Stomach (tissue), 4 donors: ENCODE data around the gene EMX2.

Experiments
- EP300 ChIP-seq: sonication (generic); formaldehyde crosslinking; IDR thresholded peaks from one replicate; pipeline ENCODE4 v1.6.1; 2017; ENCODE audit warnings: antibody characterized with exemption
- POLR2A ChIP-seq, 4 donors: fragments of 450-650 bp; IDR thresholded peaks; one replicate each; pipeline ENCODE4 v1.6.1; 2016; ENCODE audit warnings: antibody characterized with exemption in 4 of 4, control low read depth in 2 of 4, mild to moderate bottlenecking in 1 of 4, moderate library complexity in 1 of 4
- POLR2AphosphoS5 ChIP-seq, 3 donors: sonication (generic); formaldehyde crosslinking; IDR thresholded peaks; one replicate each; pipeline ENCODE4 v1.6.1; 2016; ENCODE audit warnings: antibody characterized with exemption in 3 of 3
- TF ChIP-seq, protein P1 (sequence below), 7 experiments: fragments of 450-650 bp in 4 of 7; fragments of 200-600 bp in 3 of 7; sonication (generic) in 3 of 7; IDR thresholded peaks; one replicate each; pipeline ENCODE4 v1.5.1; 2016 to 2019; ENCODE audit warnings: antibody characterized with exemption in 7 of 7, control low read depth in 2 of 7, mild to moderate bottlenecking in 1 of 7

DNA sequence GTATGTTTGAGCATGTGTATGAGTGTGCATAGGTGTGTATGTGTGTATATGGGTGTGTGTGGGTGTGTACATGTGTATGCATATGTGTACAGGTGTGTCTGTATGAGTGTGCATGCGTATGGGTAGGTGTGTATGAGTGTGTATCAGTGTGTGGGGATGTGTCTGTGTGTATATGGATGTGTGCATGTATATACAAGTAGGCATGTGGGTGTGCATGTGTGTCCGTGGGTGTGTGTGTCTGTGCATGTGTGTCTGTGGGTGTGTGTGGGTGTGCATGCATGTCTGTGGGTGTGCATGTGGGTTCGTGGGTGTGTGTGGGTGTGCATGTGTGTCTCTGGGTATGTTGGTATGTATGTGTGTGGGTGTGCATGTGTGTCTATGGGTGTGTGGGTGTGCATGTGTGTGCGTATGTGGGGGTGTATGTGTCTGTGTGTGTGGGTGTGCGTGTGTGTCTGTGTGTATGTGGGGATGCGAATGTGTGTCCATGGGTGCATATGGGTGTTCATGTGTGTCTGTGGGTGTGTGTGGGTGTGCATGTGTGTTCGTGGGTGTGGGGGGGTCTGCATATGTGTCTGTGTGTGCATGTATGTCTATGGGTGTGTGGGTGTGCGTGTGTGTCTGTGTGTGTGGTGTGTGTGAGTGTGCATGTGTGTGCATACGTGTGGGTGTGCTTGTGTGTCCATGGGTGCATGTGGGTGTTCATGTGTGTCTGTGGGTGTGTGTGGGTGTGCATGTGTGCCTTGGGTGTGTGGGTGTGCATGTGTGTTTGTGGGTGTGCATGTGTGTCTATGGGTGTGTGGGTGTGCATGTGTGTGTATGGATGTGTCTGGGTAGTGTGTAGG, 20.6 kb downstream of the EMX2 start:
- TF ChIP-seq, protein P1, sequence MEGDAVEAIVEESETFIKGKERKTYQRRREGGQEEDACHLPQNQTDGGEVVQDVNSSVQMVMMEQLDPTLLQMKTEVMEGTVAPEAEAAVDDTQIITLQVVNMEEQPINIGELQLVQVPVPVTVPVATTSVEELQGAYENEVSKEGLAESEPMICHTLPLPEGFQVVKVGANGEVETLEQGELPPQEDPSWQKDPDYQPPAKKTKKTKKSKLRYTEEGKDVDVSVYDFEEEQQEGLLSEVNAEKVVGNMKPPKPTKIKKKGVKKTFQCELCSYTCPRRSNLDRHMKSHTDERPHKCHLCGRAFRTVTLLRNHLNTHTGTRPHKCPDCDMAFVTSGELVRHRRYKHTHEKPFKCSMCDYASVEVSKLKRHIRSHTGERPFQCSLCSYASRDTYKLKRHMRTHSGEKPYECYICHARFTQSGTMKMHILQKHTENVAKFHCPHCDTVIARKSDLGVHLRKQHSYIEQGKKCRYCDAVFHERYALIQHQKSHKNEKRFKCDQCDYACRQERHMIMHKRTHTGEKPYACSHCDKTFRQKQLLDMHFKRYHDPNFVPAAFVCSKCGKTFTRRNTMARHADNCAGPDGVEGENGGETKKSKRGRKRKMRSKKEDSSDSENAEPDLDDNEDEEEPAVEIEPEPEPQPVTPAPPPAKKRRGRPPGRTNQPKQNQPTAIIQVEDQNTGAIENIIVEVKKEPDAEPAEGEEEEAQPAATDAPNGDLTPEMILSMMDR (IDR thresholded peaks at IDR 0.05), result no peak
- TF ChIP-seq POLR2A (IDR thresholded peaks at IDR 0.05) (no peak), EP300 (no peak), POLR2AphosphoS5 (IDR thresholded peaks at IDR 0.05) (no peak)
